CD14-positive monocyte (primary cell): ENCODE measurements around the gene PPP1CC. TPM values are rescaled to one million over a fixed set of nuclear protein-coding genes. Genes with fewer than 3 reads are reported as not detected.

Source experiments
- DNase-seq, 3 donors: peaks; one replicate each; pipeline ENCODE4 v3.0.0-alpha.2; 2011 to 2022
- H2AFZ ChIP-seq: 2 replicates; pipeline ENCODE4 v1.6.0; 2012; ENCODE audit warnings: mild to moderate bottlenecking, low read depth, low read length, inconsistent platforms; ENCODE audit not compliant: insufficient read depth, poor library complexity, severe bottlenecking
- H3K27ac ChIP-seq, 2 donors: 1 replicate in 1 of 2; 2 replicates in 1 of 2; pipeline ENCODE4 v1.5.1; 2012 to 2013; ENCODE audit warnings: low read length in 2 of 2, control low read depth in 1 of 2, inconsistent platforms in 1 of 2, low read depth in 1 of 2, mild to moderate bottlenecking in 1 of 2
- H3K27me3 ChIP-seq, 2 donors: one replicate each; pipeline versions ENCODE4 v1.6.0 to v1.6.1; 2011 to 2013; ENCODE audit warnings: low read length in 2 of 2; ENCODE audit not compliant: control insufficient read depth in 2 of 2, insufficient read depth in 2 of 2
- H3K36me3 ChIP-seq, 2 donors: replicated peaks in 1 of 2; 1 replicate in 1 of 2; 2 replicates in 1 of 2; pipeline versions ENCODE4 v1.5.1 to v1.6.1; 2012 to 2013; ENCODE audit warnings: low read length in 2 of 2, control low read depth in 1 of 2, inconsistent platforms in 1 of 2, mild to moderate bottlenecking in 1 of 2; ENCODE audit not compliant: insufficient read depth in 2 of 2, control insufficient read depth in 1 of 2
- H3K4me1 ChIP-seq, 2 donors: 1 replicate in 1 of 2; 2 replicates in 1 of 2; pipeline versions ENCODE4 v1.5.1 to v1.6.1; 2012 to 2013; ENCODE audit warnings: low read length in 2 of 2, control low read depth in 1 of 2, inconsistent platforms in 1 of 2, mild to moderate bottlenecking in 1 of 2, moderate library complexity in 1 of 2; ENCODE audit not compliant: insufficient read depth in 2 of 2, control insufficient read depth in 1 of 2
- H3K4me2 ChIP-seq: replicated peaks from 2 replicates; pipeline ENCODE3; 2012; ENCODE audit warnings: low read length, moderate library complexity, mild to moderate bottlenecking; ENCODE audit not compliant: poor library complexity, severe bottlenecking; ENCODE audit errors: extremely low read depth
- H3K4me3 ChIP-seq, 3 experiments: fragments of 200-600 bp in 1 of 3; sonication (generic) in 1 of 3; replicated peaks in 1 of 3; 1 replicate in 2 of 3; 2 replicates in 1 of 3; pipeline ENCODE4 v1.5.1; 2011 to 2013; ENCODE audit warnings: low read length in 3 of 3, mild to moderate bottlenecking in 3 of 3, control low read depth in 2 of 3, low read depth in 2 of 3, inconsistent platforms in 1 of 3, moderate library complexity in 1 of 3
- H3K79me2 ChIP-seq: 2 replicates; pipeline ENCODE4 v1.6.0; 2012; ENCODE audit warnings: mild to moderate bottlenecking, control low read depth, inconsistent platforms, low read length, moderate library complexity; ENCODE audit not compliant: insufficient read depth
- H3K9ac ChIP-seq: 2 replicates; pipeline ENCODE4 v1.6.0; 2017; ENCODE audit warnings: low read length, mild to moderate bottlenecking; ENCODE audit not compliant: insufficient read depth, poor library complexity, severe bottlenecking
- H3K9me3 ChIP-seq, 2 donors: replicated peaks in 1 of 2; 1 replicate in 1 of 2; 2 replicates in 1 of 2; pipeline versions ENCODE4 v1.5.1 to v1.6.1; 2012 to 2013; ENCODE audit warnings: low read length in 2 of 2, control low read depth in 1 of 2; ENCODE audit not compliant: control insufficient read depth in 1 of 2, insufficient read depth in 1 of 2
- H4K20me1 ChIP-seq: 2 replicates; pipeline ENCODE4 v1.6.0; 2012; ENCODE audit warnings: mild to moderate bottlenecking, low read length, control low read depth, moderate library complexity; ENCODE audit not compliant: insufficient read depth
- H3K27ac Mint-ChIP-seq, 7 donors: one replicate each; pipeline ENCODE4 v1.8.0; 2020; ENCODE audit warnings: mild to moderate bottlenecking in 7 of 7, mixed read lengths in 7 of 7, moderate library complexity in 6 of 7, inconsistent platforms in 2 of 7
- H3K27me3 Mint-ChIP-seq, 3 donors: one replicate each; pipeline ENCODE4 v1.8.0; 2021 to 2022; ENCODE audit warnings: low read depth in 3 of 3, mild to moderate bottlenecking in 3 of 3, mixed read lengths in 3 of 3, moderate library complexity in 3 of 3, inconsistent platforms in 1 of 3
- H3K36me3 Mint-ChIP-seq, 2 donors: one replicate each; pipeline ENCODE4 v1.8.0; 2020; ENCODE audit warnings: mixed read lengths in 2 of 2, inconsistent platforms in 1 of 2, mild to moderate bottlenecking in 1 of 2
- H3K4me1 Mint-ChIP-seq: one replicate; pipeline ENCODE4 v1.8.0; 2020; ENCODE audit warnings: mild to moderate bottlenecking, mixed read lengths
- H3K4me3 Mint-ChIP-seq, 2 donors: one replicate each; pipeline ENCODE4 v1.8.0; 2020; ENCODE audit warnings: mild to moderate bottlenecking in 2 of 2, mixed read lengths in 2 of 2, moderate library complexity in 1 of 2
- H3K9me3 Mint-ChIP-seq, 7 donors: one replicate each; pipeline ENCODE4 v1.8.0; 2020 to 2022; ENCODE audit warnings: mixed read lengths in 7 of 7, mild to moderate bottlenecking in 6 of 7, moderate library complexity in 6 of 7, inconsistent platforms in 2 of 7
- CTCF ChIP-seq: fragments of 200-600 bp; IDR thresholded peaks from one replicate; pipeline ENCODE4 v1.8.0; 2022; ENCODE audit warnings: antibody characterized with exemption, mild to moderate bottlenecking
- WGBS: methylation state at CpG from one replicate; pipeline ENCODE4 v1.1.5; 2013; ENCODE audit warnings: missing lambda C conversion rate; ENCODE audit not compliant: insufficient coverage; 5-methylcytosine and 5-hydroxymethylcytosine counted together
- intact Hi-C, 2 donors: fragments of 100-400 bp; cut with micrococcal nuclease; formaldehyde crosslinking; loops; one replicate each; pipeline versions ENCODE4 v1.15.0 to v1.15.1; 2023
- polyA plus RNA-seq, 3 donors: library from polyadenylated mRNA; depleted of rRNA in 1 of 3; unstranded in 2 of 3; stranded (reverse) in 1 of 3; fragments of 300-500 nt in 2 of 3; fragments of >200 nt in 1 of 3; fragmentation: Illumina TruSeq in 2 of 3; gene quantifications; 1 replicate in 2 of 3; 2 replicates in 1 of 3; pipeline ENCODE4 v1.2.3, GENCODE V29; 2012 to 2021

PPP1CC gene
- polyA plus RNA-seq, 3 donors, result 63.2 to 139 (median 128) TPM

DNA sequence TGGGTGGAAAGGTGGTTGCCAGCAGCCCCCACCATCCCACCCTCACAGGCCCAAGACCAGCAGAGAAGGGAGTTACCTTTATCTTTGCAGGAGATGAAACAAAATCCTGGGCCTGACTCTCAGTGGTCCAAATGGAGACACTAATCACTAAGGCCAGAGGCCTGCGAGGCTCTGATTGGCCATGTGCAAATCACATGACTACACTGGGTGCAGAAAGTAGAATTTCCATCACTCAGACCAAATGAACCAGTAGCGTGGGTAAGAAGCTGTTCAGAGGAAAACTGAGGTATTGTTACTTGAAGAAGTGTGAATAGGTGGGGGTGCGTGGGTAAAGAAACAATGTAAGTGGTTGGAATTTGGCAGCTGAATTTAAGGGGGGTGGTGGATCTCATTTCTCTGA lies 20.2 kb upstream of the PPP1CC start:
- DNase-seq, result no peak
- Histone ChIP-seq H3K27ac (no peak overlapping the region), H3K27me3 (no peaks in the 10 kb centered on the region), H3K4me1 (peaks cover 5 to 9% of the 10 kb centered on the region in 2 donors), H3K9me3 (no peaks in the 10 kb centered on the region), H3K4me2 (no peak overlapping the region), H3K9ac (no peak overlapping the region), H4K20me1 (no peaks in the 10 kb centered on the region), H3K79me2 (no peaks in the 10 kb centered on the region), H3K4me3 (no peak overlapping the region), H3K36me3 (no peaks in the 10 kb centered on the region), H2AFZ (no peak overlapping the region)
- Mint-ChIP-seq H3K4me1 (peaks cover 9% of the 10 kb centered on the region), H3K36me3 (no peaks in the 10 kb centered on the region), H3K27me3 (peaks cover 2 to 4% (median 2%) of the 10 kb centered on the region in 3 donors), H3K9me3 (peaks cover 0 to 2% (median 0%) of the 10 kb centered on the region in 7 donors), H3K27ac (no peak overlapping the region), H3K4me3 (no peak overlapping the region)
- 100% methylated on average over 2 of the region's 3 CpGs for WGBS
- intact Hi-C loops, result no loop called here
- no peak for TF ChIP-seq CTCF

DNA sequence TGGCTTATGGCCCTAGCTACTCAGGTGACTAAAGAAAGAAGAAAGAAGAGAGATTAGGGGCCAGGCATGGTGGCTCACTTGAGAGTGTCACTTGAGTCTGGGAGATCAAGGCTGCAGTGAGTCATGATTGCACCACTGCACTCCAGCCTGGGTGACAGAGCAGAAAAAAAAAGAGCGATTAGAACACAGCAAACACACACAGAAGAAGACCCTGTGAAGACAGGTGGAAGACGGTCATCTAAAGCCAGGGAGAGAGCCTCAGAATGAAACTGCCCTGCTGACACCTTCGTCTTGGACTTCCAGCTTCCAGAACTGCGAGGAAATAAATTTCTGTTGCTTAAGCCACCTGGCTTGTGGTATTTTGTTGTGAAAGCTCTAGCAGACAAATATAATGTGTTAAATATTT lies 17.5 kb upstream of the PPP1CC start:
- H3K27me3 ChIP-seq, result no peaks in the 10 kb centered on the region
- Mint-ChIP-seq H3K9me3 (peaks cover 0 to 2% (median 0%) of the 10 kb centered on the region in 7 donors), H3K27ac (peak overlapping the region in 6 of 7 donors; percentile 28 to 83 (median 60)), H3K4me3 (no peak overlapping the region), H3K4me1 (peaks cover 9% of the 10 kb centered on the region), H3K36me3 (no peaks in the 10 kb centered on the region), H3K27me3 (peaks cover 2 to 4% (median 2%) of the 10 kb centered on the region in 3 donors)
- peak overlapping the region; percentile 51 for H2AFZ ChIP-seq
- no peak overlapping the region for H3K9ac ChIP-seq
- no peaks in the 10 kb centered on the region for H4K20me1 ChIP-seq
- H3K4me1 ChIP-seq, result peaks cover 5 to 9% of the 10 kb centered on the region in 2 donors
- intact Hi-C loops, result no loop called here
- H3K79me2 ChIP-seq, result no peaks in the 10 kb centered on the region
- H3K4me3 ChIP-seq, result no peak overlapping the region
- no peaks in the 10 kb centered on the region for H3K36me3 ChIP-seq
- WGBS, result no CpG with 5 or more reads among the region's 4 CpGs
- no peak for TF ChIP-seq CTCF
- H3K9me3 ChIP-seq, result no peaks in the 10 kb centered on the region
- H3K4me2 ChIP-seq, result peak overlapping the region; percentile 12
- no peak overlapping the region for H3K27ac ChIP-seq
- DNase-seq, result peak; percentile 40 to 74 (median 60)
